IMR-90 (cell line): ENCODE measurements around the gene RSRC1. TPM values are rescaled to one million over a fixed set of nuclear protein-coding genes. Genes with fewer than 3 reads are reported as not detected.

Source experiments
- ATAC-seq: fragments of 200-7000 bp; cut with Tn5 transposase; 2 replicates; pipeline ENCODE4 v1.9.1; 2020; ENCODE audit warnings: low read depth, mild to moderate bottlenecking, moderate library complexity
- BruUV-seq: library from RNA; stranded (reverse); fragments of 400-500 nt; replicated peaks from 2 replicates; lab custom pipeline; 2021; lab: Mats Ljungman, UMichigan
- CTCF ChIA-PET: fragments of 300-600 bp; formaldehyde crosslinking; extraction: SDS; loops from one replicate; lab custom pipeline; 2021; ENCODE audit warnings: antibody characterized with exemption; lab: Yijun Ruan, JAX
- POLR2A ChIA-PET: fragments of 300-600 bp; sonication (Branson Sonifier 250); formaldehyde crosslinking; loops from one replicate; lab custom pipeline; 2022; ENCODE audit warnings: antibody characterized with exemption; ENCODE audit not compliant: unreplicated experiment; lab: Charles Lee
- DNase-seq: peaks from one replicate; pipeline ENCODE4 v3.0.0; 2013
- H2AFZ ChIP-seq: replicated peaks from 2 replicates; pipeline ENCODE3; 2013; ENCODE audit warnings: low read length, mild to moderate bottlenecking; ENCODE audit not compliant: poor library complexity
- H2AK5ac ChIP-seq: 2 replicates; pipeline ENCODE4 v1.6.1; 2013; ENCODE audit warnings: low read depth, low read length, inconsistent platforms
- H2AK9ac ChIP-seq: replicated peaks from 2 replicates; pipeline ENCODE3; 2013; ENCODE audit warnings: mild to moderate bottlenecking, low read depth, low read length, moderate library complexity; ENCODE audit not compliant: poor library complexity
- H2BK120ac ChIP-seq: 2 replicates; pipeline ENCODE4 v1.6.1; 2013; ENCODE audit warnings: low read depth, low read length, inconsistent platforms
- H2BK15ac ChIP-seq: 3 replicates; pipeline ENCODE4 v1.6.1; 2013; ENCODE audit warnings: low read depth, low read length, inconsistent platforms
- H2BK20ac ChIP-seq: 2 replicates; pipeline ENCODE4 v1.6.1; 2013; ENCODE audit warnings: low read depth, mild to moderate bottlenecking, inconsistent platforms, low read length, moderate library complexity
- H2BK5ac ChIP-seq: 2 replicates; pipeline ENCODE4 v1.6.1; 2013; ENCODE audit warnings: mild to moderate bottlenecking, low read depth, low read length, inconsistent platforms; ENCODE audit not compliant: poor library complexity, severe bottlenecking
- H3K14ac ChIP-seq: replicated peaks from 2 replicates; pipeline ENCODE4 v1.6.1; 2013; ENCODE audit warnings: low read depth, low read length, inconsistent platforms
- H3K18ac ChIP-seq: 2 replicates; pipeline ENCODE4 v1.6.1; 2013; ENCODE audit warnings: low read depth, low read length, control low read depth
- H3K23ac ChIP-seq: 2 replicates; pipeline ENCODE4 v1.6.1; 2013; ENCODE audit warnings: low read depth, low read length, inconsistent platforms
- H3K27ac ChIP-seq: 2 replicates; pipeline ENCODE4 v1.5.1; 2013; ENCODE audit warnings: mild to moderate bottlenecking, control low read depth, low read length; ENCODE audit not compliant: insufficient read depth
- H3K27me3 ChIP-seq: 2 replicates; pipeline ENCODE4 v1.6.1; 2013; ENCODE audit warnings: low read length; ENCODE audit not compliant: control insufficient read depth, insufficient read depth
- H3K36me3 ChIP-seq: 2 replicates; pipeline ENCODE4 v1.6.1; 2013; ENCODE audit warnings: low read length, mixed read lengths; ENCODE audit not compliant: control insufficient read depth, insufficient read depth
- H3K4ac ChIP-seq: 2 replicates; pipeline ENCODE4 v1.6.1; 2013; ENCODE audit warnings: low read depth, low read length, inconsistent platforms
- H3K4me1 ChIP-seq: 2 replicates; pipeline ENCODE4 v1.6.1; 2013; ENCODE audit warnings: low read length, mixed read lengths; ENCODE audit not compliant: control insufficient read depth, insufficient read depth
- H3K4me2 ChIP-seq: 2 replicates; pipeline ENCODE4 v1.6.1; 2013; ENCODE audit warnings: low read depth, mild to moderate bottlenecking, control low read depth, low read length, moderate library complexity
- H3K4me3 ChIP-seq: 2 replicates; pipeline ENCODE4 v1.5.1; 2013; ENCODE audit warnings: low read depth, mild to moderate bottlenecking, control low read depth, low read length, moderate library complexity; ENCODE audit not compliant: insufficient read depth
- H3K56ac ChIP-seq: 2 replicates; pipeline ENCODE4 v1.6.1; 2013; ENCODE audit warnings: low read length, inconsistent platforms; ENCODE audit not compliant: insufficient read depth; ENCODE audit errors: extremely low read depth
- H3K79me1 ChIP-seq, 2 experiments: 2 replicates each; pipeline ENCODE4 v1.6.1; 2013; ENCODE audit warnings: low read length in 2 of 2, inconsistent platforms in 1 of 2, low read depth in 1 of 2
- H3K9ac ChIP-seq: 2 replicates; pipeline ENCODE4 v1.6.1; 2013; ENCODE audit warnings: low read depth, low read length, control low read depth
- H3K9me1 ChIP-seq: 2 replicates; pipeline ENCODE4 v1.6.1; 2013; ENCODE audit warnings: low read length, inconsistent platforms; ENCODE audit not compliant: insufficient read depth
- H3K9me3 ChIP-seq: 2 replicates; pipeline ENCODE4 v1.6.1; 2013; ENCODE audit warnings: low read length; ENCODE audit not compliant: control insufficient read depth, insufficient read depth
- H4K20me1 ChIP-seq: 2 replicates; pipeline ENCODE4 v1.6.1; 2013; ENCODE audit warnings: low read length, inconsistent platforms; ENCODE audit not compliant: insufficient read depth
- H4K5ac ChIP-seq: 2 replicates; pipeline ENCODE4 v1.6.1; 2013; ENCODE audit warnings: mild to moderate bottlenecking, low read depth, low read length, control low read depth
- H4K8ac ChIP-seq, 2 experiments: 2 replicates each; pipeline ENCODE4 v1.6.1; 2013; ENCODE audit warnings: low read depth in 2 of 2, low read length in 2 of 2, control low read depth in 1 of 2, inconsistent platforms in 1 of 2
- H4K91ac ChIP-seq: 2 replicates; pipeline ENCODE4 v1.6.1; 2013; ENCODE audit warnings: low read depth, low read length, inconsistent platforms; ENCODE audit not compliant: insufficient read depth
- CEBPB ChIP-seq: IDR thresholded peaks from 2 replicates; pipeline ENCODE4 v1.6.1; 2012; ENCODE audit warnings: low read depth, low read length, improper control_type of control experiment
- ELK1 ChIP-seq: fragments of 150-350 bp; IDR thresholded peaks from 2 replicates; pipeline ENCODE4 v1.6.1; 2016; ENCODE audit warnings: low read depth, mild to moderate bottlenecking, low read length, moderate library complexity, borderline replicate concordance
- FOS ChIP-seq: fragments of 150-350 bp; IDR thresholded peaks from 2 replicates; pipeline ENCODE4 v1.6.1; 2016; ENCODE audit warnings: low read depth, low read length
- MAFK ChIP-seq: IDR thresholded peaks from 2 replicates; pipeline ENCODE4 v1.6.1; 2012; ENCODE audit warnings: low read depth, low read length, improper control_type of control experiment
- MAZ ChIP-seq: IDR thresholded peaks from 2 replicates; pipeline ENCODE4 v1.6.1; 2012; ENCODE audit warnings: low read depth, mild to moderate bottlenecking, low read length, improper control_type of control experiment, moderate library complexity, borderline replicate concordance
- MXI1 ChIP-seq: IDR thresholded peaks from 2 replicates; pipeline ENCODE4 v1.6.1; 2012; ENCODE audit warnings: low read depth, mild to moderate bottlenecking, low read length, moderate library complexity, borderline replicate concordance
- POLR2A ChIP-seq: IDR thresholded peaks from 2 replicates; pipeline ENCODE4 v1.6.1; 2012; ENCODE audit warnings: mild to moderate bottlenecking, low read depth, low read length
- RFX5 ChIP-seq: IDR thresholded peaks from 2 replicates; pipeline ENCODE4 v1.8.0; 2012; ENCODE audit warnings: low read depth, mild to moderate bottlenecking, low read length, moderate library complexity
- USF2 ChIP-seq: fragments of 150-350 bp; IDR thresholded peaks from 2 replicates; pipeline ENCODE4 v1.6.1; 2017; ENCODE audit warnings: mild to moderate bottlenecking, antibody characterized with exemption, low read length, low read depth
- dilution Hi-C: fragments of 300-500 bp; cut with HindIII; formaldehyde crosslinking; loops from one replicate; pipeline ENCODE4 v1.14.3; 2018; ENCODE audit warnings: low sequenced_read_pairs; ENCODE audit not compliant: unreplicated experiment
- in situ Hi-C: fragments of 300-500 bp; cut with MboI; formaldehyde crosslinking; loops from 3 replicates; pipeline ENCODE4 v1.14.3; 2019; ENCODE audit warnings: low sequenced_read_pairs, inconsistent platforms, mixed read lengths
- intact Hi-C: fragments of 100-400 bp; cut with micrococcal nuclease; formaldehyde crosslinking; loops from 2 replicates; pipeline ENCODE4 v1.10.0; 2022
- polyA plus RNA-seq, 3 experiments: library from polyadenylated mRNA; depleted of rRNA; stranded (reverse); fragments of >200 nt; gene quantifications; 2 replicates each; pipeline ENCODE4 v1.2.3, GENCODE V29; 2012; ENCODE audit warnings: low replicate concordance in 1 of 3
- total RNA-seq: library from RNA; depleted of rRNA; stranded (reverse); fragments of >200 nt; gene quantifications from 2 replicates; pipeline ENCODE4 v1.2.3, GENCODE V29; 2012

The RSRC1 gene
- total and polyA plus RNA-seq, 2 of the 4 experiments (the other 2 are of a cell fraction): 3.8 to 41.8 TPM

GRCh38 chr3:158489181-158489580, 379.3 kb downstream of the RSRC1 start:
- Histone ChIP-seq H3K79me1 (no peaks in the 10 kb centered on the region), H2AK9ac (no peak overlapping the region), H3K4me1 (peaks cover 3% of the 10 kb centered on the region; the same call in 1 of the 2 replicates), H2BK20ac (no peak overlapping the region), H4K20me1 (no peaks in the 10 kb centered on the region), H2AK5ac (no peak overlapping the region), H4K8ac (no peak overlapping the region), H3K27ac (no peak overlapping the region), H3K36me3 (no peaks in the 10 kb centered on the region), H2BK120ac (no peak overlapping the region), H3K4me3 (no peak overlapping the region), H3K4me2 (no peak overlapping the region), H4K91ac (no peak overlapping the region), H3K14ac (no peak overlapping the region), H3K18ac (no peak overlapping the region), H3K27me3 (no peaks in the 10 kb centered on the region), H3K4ac (no peak overlapping the region), H2BK5ac (no peak overlapping the region), H3K9me3 (no peaks in the 10 kb centered on the region), H2BK15ac (no peak overlapping the region), H2AFZ (no peak overlapping the region), H4K5ac (no peak overlapping the region), H3K56ac (no peak overlapping the region), H3K9ac (no peak overlapping the region), H3K23ac (no peak overlapping the region), H3K9me1 (no peaks in the 10 kb centered on the region)
- CTCF ChIA-PET: no interaction called here
- TF ChIP-seq RFX5: no peak
- no peak for TF ChIP-seq FOS
- TF ChIP-seq MAZ: no peak
- no peak for TF ChIP-seq USF2
- no peak for TF ChIP-seq POLR2A
- no peak for TF ChIP-seq MAFK
- no peak for TF ChIP-seq CEBPB
- no peak for TF ChIP-seq MXI1
- no peak for TF ChIP-seq ELK1
- ATAC-seq: no peak
- BruUV-seq: no TSS peak
- intact Hi-C loops: no loop called here
- in situ Hi-C loops: no loop called here
- no peak for DNase-seq
- POLR2A ChIA-PET: no interaction called here
- dilution Hi-C loops: no loop called here
